ENCODE data around the gene BCAS4.
A peak's percentile ranks its signal among the peaks of the same experiment; 100 is the strongest.

- TF ChIP-seq POLR2A (IDR thresholded peaks at IDR 0.05): no peak
- TF ChIP-seq, protein P1, sequence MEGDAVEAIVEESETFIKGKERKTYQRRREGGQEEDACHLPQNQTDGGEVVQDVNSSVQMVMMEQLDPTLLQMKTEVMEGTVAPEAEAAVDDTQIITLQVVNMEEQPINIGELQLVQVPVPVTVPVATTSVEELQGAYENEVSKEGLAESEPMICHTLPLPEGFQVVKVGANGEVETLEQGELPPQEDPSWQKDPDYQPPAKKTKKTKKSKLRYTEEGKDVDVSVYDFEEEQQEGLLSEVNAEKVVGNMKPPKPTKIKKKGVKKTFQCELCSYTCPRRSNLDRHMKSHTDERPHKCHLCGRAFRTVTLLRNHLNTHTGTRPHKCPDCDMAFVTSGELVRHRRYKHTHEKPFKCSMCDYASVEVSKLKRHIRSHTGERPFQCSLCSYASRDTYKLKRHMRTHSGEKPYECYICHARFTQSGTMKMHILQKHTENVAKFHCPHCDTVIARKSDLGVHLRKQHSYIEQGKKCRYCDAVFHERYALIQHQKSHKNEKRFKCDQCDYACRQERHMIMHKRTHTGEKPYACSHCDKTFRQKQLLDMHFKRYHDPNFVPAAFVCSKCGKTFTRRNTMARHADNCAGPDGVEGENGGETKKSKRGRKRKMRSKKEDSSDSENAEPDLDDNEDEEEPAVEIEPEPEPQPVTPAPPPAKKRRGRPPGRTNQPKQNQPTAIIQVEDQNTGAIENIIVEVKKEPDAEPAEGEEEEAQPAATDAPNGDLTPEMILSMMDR (IDR thresholded peaks at IDR 0.05): peak in 1 of 6 experiments; percentile 2
These were observed 60.9 kb downstream of the BCAS4 start for GRCh38 chr20:50855498-50856474.
